SK-N-SH (cell line): Measurements from ENCODE around the gene HOXC13. TPM values are rescaled to one million over a fixed set of nuclear protein-coding genes. Genes with fewer than 3 reads are reported as not detected.

Source experiments
- CTCF ChIA-PET: fragments of 300-600, 350-600 bp; formaldehyde crosslinking; extraction: SDS; loops from one replicate; lab custom pipeline; 2021; lab: Yijun Ruan, JAX
- POLR2A ChIA-PET: fragments of 350-600 bp; sonication (Branson Sonifier 250); formaldehyde crosslinking; extraction: SDS; loops from one replicate; lab custom pipeline; 2020; ENCODE audit warnings: antibody characterized with exemption, inconsistent platforms; lab: Yijun Ruan, JAX
- DNase-seq: peaks from one replicate; pipeline ENCODE4 v3.0.0; 2012
- H2AFZ ChIP-seq: fragments of 200-600 bp; sonication (generic); 2 replicates; pipeline ENCODE4 v1.8.1; 2016; ENCODE audit warnings: antibody characterized with exemption, mild to moderate bottlenecking, low read depth
- H3F3A ChIP-seq: fragments of 200-600 bp; sonication (generic); replicated peaks from 2 replicates; pipeline ENCODE3; 2016; ENCODE audit warnings: antibody characterized with exemption, mild to moderate bottlenecking; ENCODE audit not compliant: insufficient read depth
- H3K27ac ChIP-seq, 2 experiments: fragments of 200-500 bp in 1 of 2; fragments of 200-600 bp in 1 of 2; sonication (Bioruptor generic) in 1 of 2; sonication (generic), shearing (Covaris generic) in 1 of 2; 2 replicates each; pipeline versions ENCODE4 v1.5.1 to v1.6.1; 2014 to 2016; ENCODE audit warnings: low read depth in 2 of 2, inconsistent platforms in 1 of 2, low read length in 1 of 2, mild to moderate bottlenecking in 1 of 2, mixed read lengths in 1 of 2
- H3K27me3 ChIP-seq: fragments of 200-600 bp; sonication (generic), shearing (Covaris generic); 2 replicates; pipeline ENCODE4 v1.6.1; 2016; ENCODE audit warnings: mixed run types; ENCODE audit not compliant: insufficient read depth
- H3K36me3 ChIP-seq, 2 experiments: fragments of 200-500 bp in 1 of 2; fragments of 200-600 bp in 1 of 2; sonication (Bioruptor generic) in 1 of 2; sonication (generic) in 1 of 2; replicated peaks in 1 of 2; 2 replicates each; pipeline versions ENCODE3 to v1.5.1; 2014 to 2016; ENCODE audit warnings: low read length in 1 of 2, mild to moderate bottlenecking in 1 of 2; ENCODE audit not compliant: insufficient read depth in 2 of 2, control insufficient read depth in 1 of 2
- H3K4me1 ChIP-seq, 2 experiments: fragments of 200-500 bp in 1 of 2; fragments of 200-600 bp in 1 of 2; sonication (Bioruptor generic) in 1 of 2; sonication (generic), shearing (Covaris generic) in 1 of 2; 2 replicates each; pipeline versions ENCODE4 v1.5.1 to v1.6.1; 2014 to 2016; ENCODE audit warnings: low read depth in 1 of 2, low read length in 1 of 2, mixed run types in 1 of 2; ENCODE audit not compliant: insufficient read depth in 2 of 2, control insufficient read depth in 1 of 2
- H3K4me2 ChIP-seq: fragments of 200-600 bp; sonication (generic), shearing (Covaris generic); 2 replicates; pipeline ENCODE4 v1.6.1; 2017; ENCODE audit warnings: mixed run types
- H3K4me3 ChIP-seq, 2 experiments: fragments of 200-500 bp in 1 of 2; fragments of 200-600 bp in 1 of 2; sonication (Bioruptor generic) in 1 of 2; sonication (generic), shearing (Covaris generic) in 1 of 2; 2 replicates each; pipeline versions ENCODE4 v1.5.1 to v1.8.1; 2014 to 2016; ENCODE audit warnings: low read depth in 2 of 2, inconsistent platforms in 1 of 2, low read length in 1 of 2, mild to moderate bottlenecking in 1 of 2, mixed read lengths in 1 of 2, moderate library complexity in 1 of 2
- H3K79me2 ChIP-seq: fragments of 200-600 bp; sonication (generic); 2 replicates; pipeline ENCODE4 v1.8.1; 2017; ENCODE audit warnings: mild to moderate bottlenecking; ENCODE audit not compliant: insufficient read depth
- H3K9ac ChIP-seq: fragments of 200-600 bp; sonication (generic); 2 replicates; pipeline ENCODE4 v1.6.1; 2017; ENCODE audit warnings: mixed run types
- H3K9me2 ChIP-seq: fragments of 200-600 bp; sonication (generic); 2 replicates; pipeline ENCODE4 v1.6.1; 2017; ENCODE audit warnings: mixed run types
- H3K9me3 ChIP-seq: fragments of 200-600 bp; sonication (generic); 2 replicates; pipeline ENCODE4 v1.6.1; 2017; ENCODE audit warnings: mixed run types, mild to moderate bottlenecking, moderate library complexity
- H4K20me1 ChIP-seq: fragments of 200-600 bp; sonication (generic); 2 replicates; pipeline ENCODE4 v1.6.1; 2017; ENCODE audit warnings: mild to moderate bottlenecking, mixed run types; ENCODE audit not compliant: insufficient read depth
- EP300 ChIP-seq, 2 experiments: IDR thresholded peaks; 2 replicates each; pipeline versions ENCODE4 v1.4.0 to v1.6.1; 2012; ENCODE audit warnings: borderline replicate concordance in 1 of 2, low read depth in 1 of 2, low read length in 1 of 2
- EZH2phosphoT487 ChIP-seq: fragments of 200-600 bp; sonication (generic); IDR thresholded peaks from 2 replicates; pipeline ENCODE4 v1.6.1; 2017; ENCODE audit warnings: low read depth, mixed run types, mild to moderate bottlenecking, antibody characterized with exemption, moderate library complexity, borderline replicate concordance
- FOSL2 ChIP-seq: IDR thresholded peaks from 2 replicates; pipeline ENCODE4 v1.4.0; 2012; ENCODE audit warnings: low read depth, mild to moderate bottlenecking, moderate library complexity, borderline replicate concordance
- GABPA ChIP-seq: IDR thresholded peaks from 2 replicates; pipeline ENCODE4 v1.4.0; 2012; ENCODE audit warnings: low read depth, mild to moderate bottlenecking
- GATA2 ChIP-seq: sonication (generic); formaldehyde crosslinking; IDR thresholded peaks from 2 replicates; pipeline ENCODE4 v1.5.0; 2020; ENCODE audit warnings: mild to moderate bottlenecking, missing genetic modification reagents
- JUND ChIP-seq: IDR thresholded peaks from 2 replicates; pipeline ENCODE4 v1.4.0; 2012
- MEF2A ChIP-seq: IDR thresholded peaks from 2 replicates; pipeline ENCODE4 v1.4.0; 2012; ENCODE audit warnings: low read depth, borderline replicate concordance
- MXI1 ChIP-seq: IDR thresholded peaks from 2 replicates; pipeline ENCODE4 v1.6.1; 2012; ENCODE audit warnings: mild to moderate bottlenecking, low read depth, low read length, improper control_type of control experiment
- RFX5 ChIP-seq: IDR thresholded peaks from 2 replicates; pipeline ENCODE4 v1.6.1; 2012; ENCODE audit warnings: mild to moderate bottlenecking, improper control_type of control experiment, low read length
- SMC3 ChIP-seq: IDR thresholded peaks from 2 replicates; pipeline ENCODE4 v1.6.1; 2012; ENCODE audit warnings: low read depth, low read length, improper control_type of control experiment
- TAF1 ChIP-seq: IDR thresholded peaks from 2 replicates; pipeline ENCODE4 v1.6.1; 2012; ENCODE audit warnings: low read depth, mild to moderate bottlenecking, low read length, moderate library complexity, borderline replicate concordance
- TCF12 ChIP-seq: IDR thresholded peaks from 2 replicates; pipeline ENCODE4 v1.4.0; 2012
- TEAD4 ChIP-seq: IDR thresholded peaks from 2 replicates; pipeline ENCODE4 v1.4.0; 2012; ENCODE audit warnings: mild to moderate bottlenecking, borderline replicate concordance; ENCODE audit not compliant: insufficient read depth
- YY1 ChIP-seq: IDR thresholded peaks from 2 replicates; pipeline ENCODE4 v1.4.0; 2012; ENCODE audit warnings: low read depth, mild to moderate bottlenecking
- WGBS: methylation state at CpG from one replicate; pipeline ENCODE4 v1.1.6; 2017; ENCODE audit warnings: low lambda C conversion rate; 5-methylcytosine and 5-hydroxymethylcytosine counted together
- polyA plus RNA-seq, 3 experiments: library from polyadenylated mRNA; depleted of rRNA; stranded (reverse); fragments of >200 nt; gene quantifications; 2 replicates each; pipeline ENCODE4 v1.2.3, GENCODE V29; 2012
- TF ChIP-seq, protein P1 (sequence below): IDR thresholded peaks from 2 replicates; pipeline ENCODE4 v1.4.0; 2012; ENCODE audit warnings: low read depth
- TF ChIP-seq, protein P2 (sequence below): fragments of 150-350 bp; IDR thresholded peaks from 2 replicates; pipeline ENCODE4 v1.6.1; 2016; ENCODE audit warnings: mild to moderate bottlenecking, low read depth, low read length
- TF ChIP-seq, protein P3 (sequence below): fragments of 200-600 bp; sonication (generic); IDR thresholded peaks from 2 replicates; pipeline ENCODE4 v1.6.1; 2017; ENCODE audit warnings: antibody characterized with exemption, mild to moderate bottlenecking, moderate library complexity
- TF ChIP-seq, protein P4 (sequence below): IDR thresholded peaks from 2 replicates; pipeline ENCODE4; 2012
- TF ChIP-seq, protein P5 (sequence below): fragments of 150-350 bp; IDR thresholded peaks from 2 replicates; pipeline ENCODE4 v1.6.1; 2017; ENCODE audit warnings: antibody characterized with exemption, low read length, low read depth, borderline replicate concordance

Gene HOXC13
- polyA plus RNA-seq, 1 of the 3 experiments (the other 2 are of a cell fraction) = not detected

DNA sequence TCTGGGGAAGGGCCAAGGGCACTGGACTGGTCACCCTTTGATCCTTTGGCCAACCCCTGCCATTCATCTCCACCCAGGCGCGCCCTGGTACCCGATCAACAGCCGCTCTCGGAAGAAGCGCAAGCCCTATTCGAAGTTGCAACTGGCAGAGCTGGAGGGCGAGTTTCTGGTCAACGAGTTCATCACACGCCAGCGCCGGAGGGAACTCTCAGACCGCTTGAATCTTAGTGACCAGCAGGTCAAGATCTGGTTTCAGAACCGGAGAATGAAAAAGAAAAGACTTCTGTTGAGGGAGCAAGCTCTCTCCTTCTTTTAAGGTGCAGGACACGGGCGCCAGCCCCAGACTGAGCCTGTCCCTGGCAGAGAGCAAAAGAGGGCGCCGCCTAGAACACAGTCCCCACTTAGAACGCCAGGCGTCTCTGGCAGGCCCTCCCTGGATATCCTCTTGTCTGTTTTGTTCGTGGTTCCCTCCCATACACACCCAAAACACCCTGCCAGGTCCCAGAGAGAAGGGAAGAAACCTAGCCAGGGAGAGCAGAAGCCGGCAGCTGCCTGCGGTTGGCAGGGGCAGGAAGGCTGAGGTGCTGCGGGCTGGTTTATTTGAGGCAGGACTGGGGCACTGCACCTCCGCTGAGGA lies 17.7 kb downstream of the HOXC13 start:
- Histone ChIP-seq H3K9me3 (no peaks in the 10 kb centered on the region), H2AFZ (no peak overlapping the region), H3K4me1 (no peaks in the 10 kb centered on the region; a peak in 1 of 4 replicates), H4K20me1 (peaks cover 13% of the 10 kb centered on the region; the same call in 1 of the 2 replicates), H3F3A (no peaks in the 10 kb centered on the region), H3K79me2 (no peaks in the 10 kb centered on the region), H3K27me3 (peaks cover 98% of the 10 kb centered on the region), H3K4me3 (no peak overlapping the region), H3K27ac (no peak overlapping the region), H3K4me2 (no peak overlapping the region), H3K36me3 (no peaks in the 10 kb centered on the region), H3K9ac (no peak overlapping the region), H3K9me2 (no peaks in the 10 kb centered on the region)
- TF ChIP-seq MEF2A (no peak), YY1 (no peak), EZH2phosphoT487 (no peak), RFX5 (no peak), TEAD4 (no peak), TCF12 (no peak), SMC3 (no peak), MXI1 (no peak), GATA2 (CRISPR knock-in tag) (no peak)
- TF ChIP-seq, protein P1, sequence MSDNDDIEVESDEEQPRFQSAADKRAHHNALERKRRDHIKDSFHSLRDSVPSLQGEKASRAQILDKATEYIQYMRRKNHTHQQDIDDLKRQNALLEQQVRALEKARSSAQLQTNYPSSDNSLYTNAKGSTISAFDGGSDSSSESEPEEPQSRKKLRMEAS = no peak
- TF ChIP-seq, protein P2, sequence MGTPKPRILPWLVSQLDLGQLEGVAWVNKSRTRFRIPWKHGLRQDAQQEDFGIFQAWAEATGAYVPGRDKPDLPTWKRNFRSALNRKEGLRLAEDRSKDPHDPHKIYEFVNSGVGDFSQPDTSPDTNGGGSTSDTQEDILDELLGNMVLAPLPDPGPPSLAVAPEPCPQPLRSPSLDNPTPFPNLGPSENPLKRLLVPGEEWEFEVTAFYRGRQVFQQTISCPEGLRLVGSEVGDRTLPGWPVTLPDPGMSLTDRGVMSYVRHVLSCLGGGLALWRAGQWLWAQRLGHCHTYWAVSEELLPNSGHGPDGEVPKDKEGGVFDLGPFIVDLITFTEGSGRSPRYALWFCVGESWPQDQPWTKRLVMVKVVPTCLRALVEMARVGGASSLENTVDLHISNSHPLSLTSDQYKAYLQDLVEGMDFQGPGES = no peak
- TF ChIP-seq, protein P3, sequence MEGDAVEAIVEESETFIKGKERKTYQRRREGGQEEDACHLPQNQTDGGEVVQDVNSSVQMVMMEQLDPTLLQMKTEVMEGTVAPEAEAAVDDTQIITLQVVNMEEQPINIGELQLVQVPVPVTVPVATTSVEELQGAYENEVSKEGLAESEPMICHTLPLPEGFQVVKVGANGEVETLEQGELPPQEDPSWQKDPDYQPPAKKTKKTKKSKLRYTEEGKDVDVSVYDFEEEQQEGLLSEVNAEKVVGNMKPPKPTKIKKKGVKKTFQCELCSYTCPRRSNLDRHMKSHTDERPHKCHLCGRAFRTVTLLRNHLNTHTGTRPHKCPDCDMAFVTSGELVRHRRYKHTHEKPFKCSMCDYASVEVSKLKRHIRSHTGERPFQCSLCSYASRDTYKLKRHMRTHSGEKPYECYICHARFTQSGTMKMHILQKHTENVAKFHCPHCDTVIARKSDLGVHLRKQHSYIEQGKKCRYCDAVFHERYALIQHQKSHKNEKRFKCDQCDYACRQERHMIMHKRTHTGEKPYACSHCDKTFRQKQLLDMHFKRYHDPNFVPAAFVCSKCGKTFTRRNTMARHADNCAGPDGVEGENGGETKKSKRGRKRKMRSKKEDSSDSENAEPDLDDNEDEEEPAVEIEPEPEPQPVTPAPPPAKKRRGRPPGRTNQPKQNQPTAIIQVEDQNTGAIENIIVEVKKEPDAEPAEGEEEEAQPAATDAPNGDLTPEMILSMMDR = no peak
- WGBS = 12% methylated on average over 22 of the region's 25 CpGs
- no peak for DNase-seq
- ChIA-PET POLR2A (no interaction called here), CTCF (interaction anchor here (1.0 to 1.3 kb wide), 2 partner anchors 29 to 210 kb away, joined by 3 read pairs; partner anchors contain the start of gene HOXC10)

DNA sequence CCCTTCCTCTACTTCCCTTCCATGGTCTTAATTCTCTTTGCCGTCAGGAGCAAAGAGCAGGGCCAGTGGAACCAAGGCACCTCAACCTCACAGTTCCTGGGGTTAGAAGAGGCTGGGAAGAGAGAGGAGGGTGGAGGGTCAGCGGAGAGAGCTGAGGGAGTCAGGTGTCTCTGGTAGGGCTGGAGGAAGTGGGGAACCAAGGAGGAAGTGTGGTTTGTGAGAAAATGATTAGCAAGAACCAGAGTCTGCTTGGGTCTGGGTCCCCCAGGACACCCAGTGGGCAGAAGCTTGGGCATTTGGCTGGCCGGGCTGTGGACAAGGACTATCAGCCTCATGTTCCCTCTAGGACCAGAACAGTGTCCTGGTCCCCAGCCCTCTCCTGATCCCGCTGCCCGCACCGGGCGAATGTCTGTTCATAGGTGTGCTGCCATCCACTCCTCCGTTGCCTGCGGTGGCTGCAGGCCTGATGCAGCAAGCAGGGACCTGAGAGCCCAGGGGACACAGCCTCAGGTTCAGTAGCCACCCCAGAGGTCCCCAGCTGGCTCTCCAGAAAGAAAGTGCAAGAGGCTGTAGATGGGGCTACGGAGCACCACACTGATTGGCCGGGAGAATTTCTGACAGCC lies 18.4 kb downstream of the HOXC13 start:
- CTCF ChIA-PET = interaction anchor here (1.0 to 1.3 kb wide), 2 partner anchors 28 to 211 kb away, joined by 3 read pairs; partner anchors contain the start of gene HOXC10
- no peaks in the 10 kb centered on the region for H3K9me3 ChIP-seq
- TF ChIP-seq TAF1 = no peak
- no peak for TF ChIP-seq GABPA
- TF ChIP-seq, protein P4, sequence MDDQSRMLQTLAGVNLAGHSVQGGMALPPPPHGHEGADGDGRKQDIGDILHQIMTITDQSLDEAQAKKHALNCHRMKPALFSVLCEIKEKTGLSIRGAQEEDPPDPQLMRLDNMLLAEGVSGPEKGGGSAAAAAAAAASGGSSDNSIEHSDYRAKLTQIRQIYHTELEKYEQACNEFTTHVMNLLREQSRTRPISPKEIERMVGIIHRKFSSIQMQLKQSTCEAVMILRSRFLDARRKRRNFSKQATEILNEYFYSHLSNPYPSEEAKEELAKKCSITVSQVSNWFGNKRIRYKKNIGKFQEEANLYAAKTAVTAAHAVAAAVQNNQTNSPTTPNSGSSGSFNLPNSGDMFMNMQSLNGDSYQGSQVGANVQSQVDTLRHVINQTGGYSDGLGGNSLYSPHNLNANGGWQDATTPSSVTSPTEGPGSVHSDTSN = no peak
- TF ChIP-seq JUND = no peak
- TF ChIP-seq, protein P2 = no peak
- no peak for TF ChIP-seq YY1
- TF ChIP-seq EZH2phosphoT487 = no peak
- TF ChIP-seq FOSL2 = no peak
- no peak for TF ChIP-seq EP300 (IDR thresholded peaks at IDR 0.05; ENCODE audit: borderline replicate concordance in 1 of 2, low read depth in 1 of 2, low read length in 1 of 2)
- TF ChIP-seq, protein P5, sequence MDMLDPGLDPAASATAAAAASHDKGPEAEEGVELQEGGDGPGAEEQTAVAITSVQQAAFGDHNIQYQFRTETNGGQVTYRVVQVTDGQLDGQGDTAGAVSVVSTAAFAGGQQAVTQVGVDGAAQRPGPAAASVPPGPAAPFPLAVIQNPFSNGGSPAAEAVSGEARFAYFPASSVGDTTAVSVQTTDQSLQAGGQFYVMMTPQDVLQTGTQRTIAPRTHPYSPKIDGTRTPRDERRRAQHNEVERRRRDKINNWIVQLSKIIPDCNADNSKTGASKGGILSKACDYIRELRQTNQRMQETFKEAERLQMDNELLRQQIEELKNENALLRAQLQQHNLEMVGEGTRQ = no peak

More for the DNA sequence above, 18.4 kb downstream of the HOXC13 start:
- Histone ChIP-seq H2AFZ (no peak overlapping the region), H3F3A (no peaks in the 10 kb centered on the region), H4K20me1 (peaks cover 13% of the 10 kb centered on the region; the same call in 1 of the 2 replicates), H3K27me3 (peaks cover 98% of the 10 kb centered on the region), H3K9ac (no peak overlapping the region), H3K4me3 (no peak overlapping the region), H3K36me3 (no peaks in the 10 kb centered on the region), H3K27ac (no peak overlapping the region), H3K79me2 (no peaks in the 10 kb centered on the region), H3K9me2 (no peaks in the 10 kb centered on the region), H3K4me1 (no peaks in the 10 kb centered on the region), H3K4me2 (no peak overlapping the region)
- no peak for DNase-seq
- POLR2A ChIA-PET = no interaction called here
- WGBS = 25% methylated on average over 4 of the region's 11 CpGs
